IMR-90 (cell line): Measurements from ENCODE around the gene GSN. TPM values are rescaled to one million over a fixed set of nuclear protein-coding genes. Genes with fewer than 3 reads are reported as not detected.
A peak's percentile ranks its signal among the peaks of the same experiment; 100 is the strongest.

Experiments used
- ATAC-seq: fragments of 200-7000 bp; cut with Tn5 transposase; 2 replicates; pipeline ENCODE4 v1.9.1; 2020; ENCODE audit warnings: low read depth, mild to moderate bottlenecking, moderate library complexity
- BruUV-seq: library from RNA; stranded (reverse); fragments of 400-500 nt; replicated peaks from 2 replicates; lab custom pipeline; 2021; lab: Mats Ljungman, UMichigan
- CTCF ChIA-PET: fragments of 300-600 bp; formaldehyde crosslinking; extraction: SDS; loops from one replicate; lab custom pipeline; 2021; ENCODE audit warnings: antibody characterized with exemption; lab: Yijun Ruan, JAX
- POLR2A ChIA-PET: fragments of 300-600 bp; sonication (Branson Sonifier 250); formaldehyde crosslinking; loops from one replicate; lab custom pipeline; 2022; ENCODE audit warnings: antibody characterized with exemption; ENCODE audit not compliant: unreplicated experiment; lab: Charles Lee
- DNase-seq: peaks from one replicate; pipeline ENCODE4 v3.0.0; 2013
- H2AFZ ChIP-seq: replicated peaks from 2 replicates; pipeline ENCODE3; 2013; ENCODE audit warnings: low read length, mild to moderate bottlenecking; ENCODE audit not compliant: poor library complexity
- H2AK5ac ChIP-seq: 2 replicates; pipeline ENCODE4 v1.6.1; 2013; ENCODE audit warnings: low read depth, low read length, inconsistent platforms
- H2AK9ac ChIP-seq: replicated peaks from 2 replicates; pipeline ENCODE3; 2013; ENCODE audit warnings: mild to moderate bottlenecking, low read depth, low read length, moderate library complexity; ENCODE audit not compliant: poor library complexity
- H2BK120ac ChIP-seq: 2 replicates; pipeline ENCODE4 v1.6.1; 2013; ENCODE audit warnings: low read depth, low read length, inconsistent platforms
- H2BK15ac ChIP-seq: 3 replicates; pipeline ENCODE4 v1.6.1; 2013; ENCODE audit warnings: low read depth, low read length, inconsistent platforms
- H2BK20ac ChIP-seq: 2 replicates; pipeline ENCODE4 v1.6.1; 2013; ENCODE audit warnings: low read depth, mild to moderate bottlenecking, inconsistent platforms, low read length, moderate library complexity
- H2BK5ac ChIP-seq: 2 replicates; pipeline ENCODE4 v1.6.1; 2013; ENCODE audit warnings: mild to moderate bottlenecking, low read depth, low read length, inconsistent platforms; ENCODE audit not compliant: poor library complexity, severe bottlenecking
- H3K14ac ChIP-seq: replicated peaks from 2 replicates; pipeline ENCODE4 v1.6.1; 2013; ENCODE audit warnings: low read depth, low read length, inconsistent platforms
- H3K18ac ChIP-seq: 2 replicates; pipeline ENCODE4 v1.6.1; 2013; ENCODE audit warnings: low read depth, low read length, control low read depth
- H3K23ac ChIP-seq: 2 replicates; pipeline ENCODE4 v1.6.1; 2013; ENCODE audit warnings: low read depth, low read length, inconsistent platforms
- H3K27ac ChIP-seq: 2 replicates; pipeline ENCODE4 v1.5.1; 2013; ENCODE audit warnings: mild to moderate bottlenecking, control low read depth, low read length; ENCODE audit not compliant: insufficient read depth
- H3K27me3 ChIP-seq: 2 replicates; pipeline ENCODE4 v1.6.1; 2013; ENCODE audit warnings: low read length; ENCODE audit not compliant: control insufficient read depth, insufficient read depth
- H3K36me3 ChIP-seq: 2 replicates; pipeline ENCODE4 v1.6.1; 2013; ENCODE audit warnings: low read length, mixed read lengths; ENCODE audit not compliant: control insufficient read depth, insufficient read depth
- H3K4ac ChIP-seq: 2 replicates; pipeline ENCODE4 v1.6.1; 2013; ENCODE audit warnings: low read depth, low read length, inconsistent platforms
- H3K4me1 ChIP-seq: 2 replicates; pipeline ENCODE4 v1.6.1; 2013; ENCODE audit warnings: low read length, mixed read lengths; ENCODE audit not compliant: control insufficient read depth, insufficient read depth
- H3K4me2 ChIP-seq: 2 replicates; pipeline ENCODE4 v1.6.1; 2013; ENCODE audit warnings: low read depth, mild to moderate bottlenecking, control low read depth, low read length, moderate library complexity
- H3K4me3 ChIP-seq: 2 replicates; pipeline ENCODE4 v1.5.1; 2013; ENCODE audit warnings: low read depth, mild to moderate bottlenecking, control low read depth, low read length, moderate library complexity; ENCODE audit not compliant: insufficient read depth
- H3K56ac ChIP-seq: 2 replicates; pipeline ENCODE4 v1.6.1; 2013; ENCODE audit warnings: low read length, inconsistent platforms; ENCODE audit not compliant: insufficient read depth; ENCODE audit errors: extremely low read depth
- H3K79me1 ChIP-seq, 2 experiments: 2 replicates each; pipeline ENCODE4 v1.6.1; 2013; ENCODE audit warnings: low read length in 2 of 2, inconsistent platforms in 1 of 2, low read depth in 1 of 2
- H3K9ac ChIP-seq: 2 replicates; pipeline ENCODE4 v1.6.1; 2013; ENCODE audit warnings: low read depth, low read length, control low read depth
- H3K9me1 ChIP-seq: 2 replicates; pipeline ENCODE4 v1.6.1; 2013; ENCODE audit warnings: low read length, inconsistent platforms; ENCODE audit not compliant: insufficient read depth
- H3K9me3 ChIP-seq: 2 replicates; pipeline ENCODE4 v1.6.1; 2013; ENCODE audit warnings: low read length; ENCODE audit not compliant: control insufficient read depth, insufficient read depth
- H4K20me1 ChIP-seq: 2 replicates; pipeline ENCODE4 v1.6.1; 2013; ENCODE audit warnings: low read length, inconsistent platforms; ENCODE audit not compliant: insufficient read depth
- H4K5ac ChIP-seq: 2 replicates; pipeline ENCODE4 v1.6.1; 2013; ENCODE audit warnings: mild to moderate bottlenecking, low read depth, low read length, control low read depth
- H4K8ac ChIP-seq, 2 experiments: 2 replicates each; pipeline ENCODE4 v1.6.1; 2013; ENCODE audit warnings: low read depth in 2 of 2, low read length in 2 of 2, control low read depth in 1 of 2, inconsistent platforms in 1 of 2
- H4K91ac ChIP-seq: 2 replicates; pipeline ENCODE4 v1.6.1; 2013; ENCODE audit warnings: low read depth, low read length, inconsistent platforms; ENCODE audit not compliant: insufficient read depth
- BHLHE40 ChIP-seq: fragments of 150-350 bp; IDR thresholded peaks from 2 replicates; pipeline ENCODE4 v1.6.1; 2016; ENCODE audit warnings: mild to moderate bottlenecking, low read depth, low read length
- CEBPB ChIP-seq: IDR thresholded peaks from 2 replicates; pipeline ENCODE4 v1.6.1; 2012; ENCODE audit warnings: low read depth, low read length, improper control_type of control experiment
- CHD1 ChIP-seq: IDR thresholded peaks from 2 replicates; pipeline ENCODE4 v1.6.1; 2012; ENCODE audit warnings: low read depth, low read length, improper control_type of control experiment
- FOS ChIP-seq: fragments of 150-350 bp; IDR thresholded peaks from 2 replicates; pipeline ENCODE4 v1.6.1; 2016; ENCODE audit warnings: low read depth, low read length
- MAZ ChIP-seq: IDR thresholded peaks from 2 replicates; pipeline ENCODE4 v1.6.1; 2012; ENCODE audit warnings: low read depth, mild to moderate bottlenecking, low read length, improper control_type of control experiment, moderate library complexity, borderline replicate concordance
- MXI1 ChIP-seq: IDR thresholded peaks from 2 replicates; pipeline ENCODE4 v1.6.1; 2012; ENCODE audit warnings: low read depth, mild to moderate bottlenecking, low read length, moderate library complexity, borderline replicate concordance
- NFE2L2 ChIP-seq: fragments of 150-350 bp; IDR thresholded peaks from 2 replicates; pipeline ENCODE4 v1.6.1; 2016; ENCODE audit warnings: low read depth, mild to moderate bottlenecking, low read length
- RAD21 ChIP-seq: IDR thresholded peaks from 2 replicates; pipeline ENCODE4 v1.6.1; 2012; ENCODE audit warnings: low read length, improper control_type of control experiment
- RCOR1 ChIP-seq: IDR thresholded peaks from 2 replicates; pipeline ENCODE4 v1.6.1; 2012; ENCODE audit warnings: mild to moderate bottlenecking, low read length, improper control_type of control experiment; ENCODE audit not compliant: insufficient replicate concordance
- RFX5 ChIP-seq: IDR thresholded peaks from 2 replicates; pipeline ENCODE4 v1.8.0; 2012; ENCODE audit warnings: low read depth, mild to moderate bottlenecking, low read length, moderate library complexity
- USF2 ChIP-seq: fragments of 150-350 bp; IDR thresholded peaks from 2 replicates; pipeline ENCODE4 v1.6.1; 2017; ENCODE audit warnings: mild to moderate bottlenecking, antibody characterized with exemption, low read length, low read depth
- WGBS, 2 experiments: methylation state at CpG; one replicate each; pipeline versions ENCODE4 v1.1.5 to v1.1.7; 2013; ENCODE audit warnings: missing lambda C conversion rate in 2 of 2; ENCODE audit not compliant: insufficient read length in 1 of 2; ENCODE audit errors: extremely low coverage in 2 of 2; 5-methylcytosine and 5-hydroxymethylcytosine counted together
- dilution Hi-C: fragments of 300-500 bp; cut with HindIII; formaldehyde crosslinking; loops from one replicate; pipeline ENCODE4 v1.14.3; 2018; ENCODE audit warnings: low sequenced_read_pairs; ENCODE audit not compliant: unreplicated experiment
- in situ Hi-C: fragments of 300-500 bp; cut with MboI; formaldehyde crosslinking; loops from 3 replicates; pipeline ENCODE4 v1.14.3; 2019; ENCODE audit warnings: low sequenced_read_pairs, inconsistent platforms, mixed read lengths
- intact Hi-C: fragments of 100-400 bp; cut with micrococcal nuclease; formaldehyde crosslinking; loops from 2 replicates; pipeline ENCODE4 v1.10.0; 2022
- polyA plus RNA-seq, 3 experiments: library from polyadenylated mRNA; depleted of rRNA; stranded (reverse); fragments of >200 nt; gene quantifications; 2 replicates each; pipeline ENCODE4 v1.2.3, GENCODE V29; 2012; ENCODE audit warnings: low replicate concordance in 1 of 3
- total RNA-seq: library from RNA; depleted of rRNA; stranded (reverse); fragments of >200 nt; gene quantifications from 2 replicates; pipeline ENCODE4 v1.2.3, GENCODE V29; 2012
- TF ChIP-seq, protein P1 (sequence below): conservative IDR thresholded peaks from 2 replicates; pipeline ENCODE4 v1.5.1; 2012; ENCODE audit warnings: mild to moderate bottlenecking, low read depth, low read length, improper control_type of control experiment

The GSN gene
- total and polyA plus RNA-seq, 2 of the 4 experiments (the other 2 are of a cell fraction): 495 to 547 TPM

DNA sequence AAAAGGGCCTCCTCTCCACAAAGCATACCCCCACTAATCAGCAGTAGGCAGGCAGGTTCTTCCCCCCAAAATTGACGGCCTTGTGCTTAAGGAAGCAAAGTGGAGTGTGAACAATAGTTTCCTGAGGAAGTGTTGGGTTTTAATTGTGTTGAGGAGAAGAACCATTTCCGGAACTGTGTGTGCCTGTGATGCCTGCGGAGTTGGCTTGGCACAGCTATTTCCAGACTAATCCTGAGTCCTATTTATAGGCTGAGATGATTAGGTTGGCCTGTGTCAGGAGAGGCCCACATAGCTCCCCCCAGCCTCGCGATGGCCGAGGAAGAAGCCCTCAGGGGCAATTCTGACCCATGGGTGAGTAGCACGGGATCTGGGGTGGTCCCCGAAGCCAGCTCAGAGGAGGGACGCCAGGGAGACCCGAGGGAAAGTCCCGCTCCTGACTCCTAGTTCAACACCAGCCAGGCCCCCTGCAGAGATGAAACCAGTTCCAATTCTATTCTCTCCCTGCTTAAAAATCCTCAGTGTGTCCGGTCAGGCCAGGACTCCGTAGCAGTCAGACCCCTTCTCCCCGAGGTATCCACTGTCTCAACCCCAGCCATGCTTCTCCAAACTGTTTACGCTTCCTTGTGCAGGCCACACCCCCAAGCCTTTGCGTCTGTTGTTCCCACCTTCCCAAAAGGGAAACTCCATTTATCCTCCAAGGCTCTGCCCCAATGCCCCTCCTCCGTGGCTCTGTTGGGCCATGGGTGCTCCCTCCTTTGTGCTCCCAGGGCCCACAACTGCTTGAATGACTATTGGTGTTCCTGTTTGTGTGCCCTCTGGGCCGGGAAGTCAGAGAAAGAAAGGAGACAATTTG is 18.1 kb downstream of the GSN start:
- peak overlapping the region; percentile 89 for H3K27ac ChIP-seq
- H4K8ac ChIP-seq: peak overlapping the region; percentile 89 to 94
- H3K14ac ChIP-seq: peak overlapping the region; percentile 95
- no TSS peak for BruUV-seq
- H2AFZ ChIP-seq: peak overlapping the region; percentile 88
- CTCF ChIA-PET: interaction anchor here (1.4 to 2.0 kb wide), 2 partner anchors 8 to 34 kb away, joined by 7 to 12 read pairs; no protein-coding TSS in a partner anchor
- POLR2A ChIA-PET: interaction anchor here (1.3 to 1.8 kb wide), 2 partner anchors 8 to 12 kb away, joined by 4 to 6 read pairs; no protein-coding TSS in a partner anchor
- H4K5ac ChIP-seq: peak overlapping the region; percentile 86
- no peak overlapping the region for H3K4me3 ChIP-seq
- H3K9me3 ChIP-seq: no peaks in the 10 kb centered on the region
- intact Hi-C loops: no loop called here
- peak overlapping the region; percentile 96 for H2AK5ac ChIP-seq
- H3K9me1 ChIP-seq: peaks cover 62% of the 10 kb centered on the region
- peak overlapping the region; percentile 85 for H3K56ac ChIP-seq
- H3K9ac ChIP-seq: peak overlapping the region; percentile 13
- H3K36me3 ChIP-seq: peaks cover 38% of the 10 kb centered on the region
- peak overlapping the region; percentile 98 for H2BK120ac ChIP-seq
- in situ Hi-C loops: no loop called here
- peak overlapping the region; percentile 34 for H3K4me2 ChIP-seq
- peak overlapping the region; percentile 90 for H3K23ac ChIP-seq
- H2BK20ac ChIP-seq: peak overlapping the region; percentile 95
- 29% methylated on average over 3 of the region's 18 CpGs; no CpG with 5 or more reads in 1 of the 2 experiments for WGBS, 2 experiments
- H3K18ac ChIP-seq: peak overlapping the region; percentile 84
- H3K4me1 ChIP-seq: peaks cover 60% of the 10 kb centered on the region
- dilution Hi-C loops: no loop called here
- H3K4ac ChIP-seq: peak overlapping the region; percentile 96
- no peak for TF ChIP-seq CHD1
- 0 out of 2 replicates have a peak, but pooled peaks have one; percentile 16 for TF ChIP-seq MXI1
- TF ChIP-seq FOS: no peak
- no peak for TF ChIP-seq CEBPB
- TF ChIP-seq RFX5: no peak
- TF ChIP-seq, protein P1, sequence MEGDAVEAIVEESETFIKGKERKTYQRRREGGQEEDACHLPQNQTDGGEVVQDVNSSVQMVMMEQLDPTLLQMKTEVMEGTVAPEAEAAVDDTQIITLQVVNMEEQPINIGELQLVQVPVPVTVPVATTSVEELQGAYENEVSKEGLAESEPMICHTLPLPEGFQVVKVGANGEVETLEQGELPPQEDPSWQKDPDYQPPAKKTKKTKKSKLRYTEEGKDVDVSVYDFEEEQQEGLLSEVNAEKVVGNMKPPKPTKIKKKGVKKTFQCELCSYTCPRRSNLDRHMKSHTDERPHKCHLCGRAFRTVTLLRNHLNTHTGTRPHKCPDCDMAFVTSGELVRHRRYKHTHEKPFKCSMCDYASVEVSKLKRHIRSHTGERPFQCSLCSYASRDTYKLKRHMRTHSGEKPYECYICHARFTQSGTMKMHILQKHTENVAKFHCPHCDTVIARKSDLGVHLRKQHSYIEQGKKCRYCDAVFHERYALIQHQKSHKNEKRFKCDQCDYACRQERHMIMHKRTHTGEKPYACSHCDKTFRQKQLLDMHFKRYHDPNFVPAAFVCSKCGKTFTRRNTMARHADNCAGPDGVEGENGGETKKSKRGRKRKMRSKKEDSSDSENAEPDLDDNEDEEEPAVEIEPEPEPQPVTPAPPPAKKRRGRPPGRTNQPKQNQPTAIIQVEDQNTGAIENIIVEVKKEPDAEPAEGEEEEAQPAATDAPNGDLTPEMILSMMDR: no peak
- TF ChIP-seq USF2: no peak
- TF ChIP-seq MAZ: no peak
- no peak for TF ChIP-seq NFE2L2
- TF ChIP-seq BHLHE40: peak; percentile 20; the same call in 1 of the 2 replicates
- TF ChIP-seq RCOR1: no peak
- TF ChIP-seq RAD21: no peak
- DNase-seq (peak; percentile 56), ATAC-seq (no peak)
- H2AK9ac ChIP-seq: peak overlapping the region; percentile 99
- H3K27me3 ChIP-seq: no peaks in the 10 kb centered on the region
- H4K20me1 ChIP-seq: no peaks in the 10 kb centered on the region; the same call in 1 of the 2 replicates
- H2BK15ac ChIP-seq: peak overlapping the region; percentile 96
- H3K79me1 ChIP-seq: peaks cover 42 to 88% of the 10 kb centered on the region in 2 experiments
- peak overlapping the region; percentile 98 for H4K91ac ChIP-seq
- H2BK5ac ChIP-seq: peak overlapping the region; percentile 94
